Measurements from ENCODE around the gene FNDC3B. TPM values are rescaled to one million over a fixed set of nuclear protein-coding genes. Genes with fewer than 3 reads are reported as not detected.

Gene FNDC3B
- total and polyA plus RNA-seq, 9 donors, result 22.1 to 198 (median 108) TPM

DNA sequence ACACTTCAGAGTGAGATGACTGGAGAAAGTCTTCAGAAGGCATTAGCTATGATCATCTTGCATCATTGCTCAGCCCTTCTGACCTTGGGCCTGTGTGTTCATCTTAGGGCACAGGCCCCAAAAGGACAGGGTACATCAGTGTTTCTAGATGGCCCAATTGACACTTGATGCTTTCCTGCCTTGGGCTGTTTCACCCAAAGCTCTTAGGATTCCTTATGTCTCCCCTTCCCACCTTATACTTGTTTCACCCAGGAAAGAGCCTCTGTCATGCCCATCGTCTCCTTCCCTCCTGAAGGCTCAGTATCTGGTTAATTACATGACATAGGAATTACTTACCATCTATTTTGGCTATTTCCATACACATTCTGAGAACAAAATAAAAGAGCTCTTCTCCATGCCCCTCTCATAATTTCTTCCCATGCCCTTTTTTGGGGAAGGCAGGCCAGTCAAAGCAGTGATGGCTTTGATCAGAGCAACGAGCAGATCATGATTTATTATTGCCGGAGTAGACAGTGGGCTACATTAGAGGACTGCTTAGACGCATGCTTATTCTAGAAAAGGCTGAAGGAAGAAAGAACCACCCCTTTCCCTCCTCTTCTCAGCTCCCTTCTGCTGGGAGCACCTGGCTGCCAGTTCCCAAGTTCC, 335.9 kb downstream of the FNDC3B start:
- no peak overlapping the region for H3K27ac ChIP-seq
- no peaks in the 10 kb centered on the region for H3K27me3 ChIP-seq
- H3K4me3 ChIP-seq, result no peak overlapping the region
- WGBS, 3 donors, result 67 to 79% (median 72%) methylated on average over 4 of the region's 4 CpGs
- intact Hi-C loops (cut with DNase I), result no loop called here
- TF ChIP-seq EP300 (IDR thresholded peaks at IDR 0.05), result no peak
- TF ChIP-seq, protein P1, sequence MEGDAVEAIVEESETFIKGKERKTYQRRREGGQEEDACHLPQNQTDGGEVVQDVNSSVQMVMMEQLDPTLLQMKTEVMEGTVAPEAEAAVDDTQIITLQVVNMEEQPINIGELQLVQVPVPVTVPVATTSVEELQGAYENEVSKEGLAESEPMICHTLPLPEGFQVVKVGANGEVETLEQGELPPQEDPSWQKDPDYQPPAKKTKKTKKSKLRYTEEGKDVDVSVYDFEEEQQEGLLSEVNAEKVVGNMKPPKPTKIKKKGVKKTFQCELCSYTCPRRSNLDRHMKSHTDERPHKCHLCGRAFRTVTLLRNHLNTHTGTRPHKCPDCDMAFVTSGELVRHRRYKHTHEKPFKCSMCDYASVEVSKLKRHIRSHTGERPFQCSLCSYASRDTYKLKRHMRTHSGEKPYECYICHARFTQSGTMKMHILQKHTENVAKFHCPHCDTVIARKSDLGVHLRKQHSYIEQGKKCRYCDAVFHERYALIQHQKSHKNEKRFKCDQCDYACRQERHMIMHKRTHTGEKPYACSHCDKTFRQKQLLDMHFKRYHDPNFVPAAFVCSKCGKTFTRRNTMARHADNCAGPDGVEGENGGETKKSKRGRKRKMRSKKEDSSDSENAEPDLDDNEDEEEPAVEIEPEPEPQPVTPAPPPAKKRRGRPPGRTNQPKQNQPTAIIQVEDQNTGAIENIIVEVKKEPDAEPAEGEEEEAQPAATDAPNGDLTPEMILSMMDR (IDR thresholded peaks at IDR 0.05), result no peak
- TF ChIP-seq POLR2A (IDR thresholded peaks at IDR 0.05), result no peak
- H3K4me1 ChIP-seq (ENCODE audit: insufficient read depth), result peaks cover 3% of the 10 kb centered on the region
- peaks cover 0 to 6% of the 10 kb centered on the region in 2 donors for H3K9me3 ChIP-seq
- DNase-seq, result no peak
- H3K36me3 ChIP-seq, result no peaks in the 10 kb centered on the region

DNA sequence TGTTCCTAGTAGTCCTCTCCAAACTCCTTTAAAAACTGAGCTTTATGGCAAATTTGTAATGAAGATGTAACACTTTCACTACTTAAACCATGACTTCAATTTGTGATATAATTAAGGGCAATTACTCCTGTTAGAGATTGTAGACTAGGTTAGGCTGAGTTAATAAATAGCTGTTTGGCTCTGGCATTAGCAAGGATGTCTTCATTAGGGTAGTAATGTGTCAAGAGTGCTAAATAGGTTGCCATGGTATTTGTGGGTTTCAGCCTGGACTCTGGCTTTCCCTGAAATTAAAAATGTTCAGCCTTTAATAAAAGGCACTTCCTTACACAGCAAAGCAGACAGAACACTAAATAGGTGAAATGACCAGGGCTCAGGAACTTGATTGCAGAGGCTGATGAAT, 337.0 kb downstream of the FNDC3B start:
- H3K36me3 ChIP-seq, result no peaks in the 10 kb centered on the region
- peaks cover 3% of the 10 kb centered on the region for H3K4me1 ChIP-seq (ENCODE audit: insufficient read depth)
- intact Hi-C loops (cut with DNase I), result no loop called here
- DNase-seq, result no peak
- no peak overlapping the region for H3K27ac ChIP-seq
- no peak overlapping the region for H3K4me3 ChIP-seq
- TF ChIP-seq EP300 (IDR thresholded peaks at IDR 0.05) (no peak), POLR2A (IDR thresholded peaks at IDR 0.05) (no peak)
- TF ChIP-seq, protein P1 (IDR thresholded peaks at IDR 0.05), result no peak
- no peaks in the 10 kb centered on the region for H3K27me3 ChIP-seq
- H3K9me3 ChIP-seq, result peaks cover 0 to 6% of the 10 kb centered on the region in 2 donors

DNA sequence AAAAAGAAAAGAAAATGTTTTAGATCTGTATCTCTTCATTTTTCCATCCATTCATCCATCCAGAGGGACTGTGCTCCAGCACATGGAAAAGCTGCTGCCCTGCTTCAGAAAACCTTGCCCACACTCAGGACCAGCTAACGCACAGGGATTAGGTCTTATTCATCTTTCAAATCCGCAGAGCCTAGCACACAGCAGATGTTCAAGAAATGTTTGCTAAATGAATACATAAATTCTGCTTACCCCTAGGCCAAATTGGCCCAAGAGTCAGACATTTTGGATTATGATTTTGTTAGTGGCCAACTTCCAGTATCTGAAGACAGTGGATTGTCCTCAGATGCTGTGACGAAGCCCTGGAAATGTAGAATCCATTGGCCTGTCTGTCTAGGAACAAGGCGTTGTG, 337.5 kb downstream of the FNDC3B start:
- Histone ChIP-seq H3K9me3 (peaks cover 0 to 6% of the 10 kb centered on the region in 2 donors), H3K4me3 (no peak overlapping the region), H3K27me3 (no peaks in the 10 kb centered on the region), H3K4me1 (ENCODE audit: insufficient read depth) (peaks cover 3% of the 10 kb centered on the region), H3K27ac (no peak overlapping the region), H3K36me3 (no peaks in the 10 kb centered on the region)
- 89 to 98% (median 94%) methylated on average over 4 of the region's 4 CpGs for WGBS, 3 donors
- TF ChIP-seq, protein P1 (IDR thresholded peaks at IDR 0.05), result no peak
- TF ChIP-seq EP300 (IDR thresholded peaks at IDR 0.05), result no peak
- TF ChIP-seq POLR2A (IDR thresholded peaks at IDR 0.05), result no peak
- DNase-seq, result no peak
- intact Hi-C loops (cut with DNase I), result no loop called here

DNA sequence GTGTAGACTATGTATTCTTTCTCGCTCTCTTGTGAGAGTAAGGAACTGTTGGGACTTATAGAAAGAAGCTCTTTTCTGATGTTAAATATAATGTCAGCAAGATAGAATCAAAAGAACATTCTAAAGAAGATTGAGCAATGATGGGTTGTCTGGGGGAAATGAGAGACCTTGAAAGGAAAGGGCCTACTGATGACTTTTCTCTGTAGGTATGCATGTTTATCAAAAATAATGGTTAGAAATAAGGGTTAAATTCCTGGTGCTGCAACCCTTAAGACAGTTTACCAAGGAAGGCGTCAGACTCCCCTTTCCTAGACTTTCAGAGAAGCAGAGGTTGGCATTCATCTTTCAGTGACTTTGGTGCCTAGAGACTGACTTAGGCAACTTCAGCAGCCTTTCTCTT, 339.1 kb downstream of the FNDC3B start:
- Histone ChIP-seq H3K9me3 (peaks cover 0 to 6% of the 10 kb centered on the region in 2 donors), H3K36me3 (no peaks in the 10 kb centered on the region), H3K27me3 (no peaks in the 10 kb centered on the region), H3K4me1 (ENCODE audit: insufficient read depth) (peaks cover 3% of the 10 kb centered on the region), H3K27ac (no peak overlapping the region), H3K4me3 (no peak overlapping the region)
- DNase-seq, result no peak
- 89 to 96% (median 91%) methylated on average over 2 of the region's 2 CpGs for WGBS, 3 donors
- TF ChIP-seq POLR2A (IDR thresholded peaks at IDR 0.05), result no peak
- TF ChIP-seq, protein P1 (IDR thresholded peaks at IDR 0.05), result no peak
- TF ChIP-seq EP300 (IDR thresholded peaks at IDR 0.05), result no peak
- intact Hi-C loops (cut with DNase I), result no loop called here
